Stromal cell of bone marrow (primary cell): ENCODE data around the gene IPO9.

Experiments
- DNase-seq: peaks from one replicate; pipeline ENCODE4 v3.0.0-alpha.2; 2012; ENCODE audit warnings: low read depth

Gene IPO9

GRCh38 chr1:201905234-201905890 is 76.4 kb downstream of the IPO9 start:
- no peak for DNase-seq

GRCh38 chr1:201906336-201906735 is 77.4 kb downstream of the IPO9 start:
- DNase-seq, result no peak

GRCh38 chr1:201907621-201908020 is 78.7 kb downstream of the IPO9 start:
- no peak for DNase-seq

- DNase-seq, result no peak
Observed at GRCh38 chr1:201911826-201912571, 83.0 kb downstream of the IPO9 start.

GRCh38 chr1:201912832-201913231 is 83.9 kb downstream of the IPO9 start:
- no peak for DNase-seq

GRCh38 chr1:201914456-201915235 is 85.7 kb downstream of the IPO9 start:
- DNase-seq, result no peak

GRCh38 chr1:201916649-201917249 is 87.8 kb downstream of the IPO9 start:
- DNase-seq, result peak; percentile 88

- peak; percentile 93 for DNase-seq
Observed at GRCh38 chr1:201917362-201918033, 88.5 kb downstream of the IPO9 start.

- DNase-seq, result no peak
Observed at GRCh38 chr1:201918343-201918742, 89.4 kb downstream of the IPO9 start.

GRCh38 chr1:201921952-201922558 is 93.1 kb downstream of the IPO9 start:
- no peak for DNase-seq

- no peak for DNase-seq
Observed at GRCh38 chr1:201925301-201925567, 96.3 kb downstream of the IPO9 start.

- no peak for DNase-seq
Observed at GRCh38 chr1:201925981-201926645, 97.2 kb downstream of the IPO9 start.

- DNase-seq, result no peak
Observed at GRCh38 chr1:201928266-201928665, 99.3 kb downstream of the IPO9 start.

GRCh38 chr1:201930137-201930536 is 101.2 kb downstream of the IPO9 start:
- DNase-seq, result no peak

- no peak for DNase-seq
Observed at GRCh38 chr1:201930803-201931202, 101.8 kb downstream of the IPO9 start.
